ENCODE data around the gene SHROOM3.

DNA sequence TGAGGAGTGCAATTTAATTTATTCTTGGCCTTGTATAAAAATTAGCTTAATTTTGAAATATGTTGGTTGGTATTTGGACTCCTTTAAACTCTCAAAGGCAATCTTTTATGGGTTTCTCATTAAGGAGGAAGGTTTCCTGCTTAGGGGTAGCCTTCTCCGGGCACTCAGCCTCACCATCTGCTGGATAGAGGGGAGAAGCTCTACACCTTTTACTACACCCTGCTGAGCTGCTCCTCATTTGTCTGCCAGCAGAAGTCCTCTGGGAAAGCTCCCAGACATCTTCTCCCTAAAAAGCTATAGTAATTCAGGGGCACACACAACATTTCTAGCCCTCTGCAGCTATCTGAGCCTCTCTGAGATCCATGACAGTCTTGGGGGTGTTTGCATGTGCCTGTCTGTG, 283.8 kb downstream of the SHROOM3 start:
- no peak for TF ChIP-seq POLR2A (IDR thresholded peaks at IDR 0.05)
- TF ChIP-seq, protein P1, sequence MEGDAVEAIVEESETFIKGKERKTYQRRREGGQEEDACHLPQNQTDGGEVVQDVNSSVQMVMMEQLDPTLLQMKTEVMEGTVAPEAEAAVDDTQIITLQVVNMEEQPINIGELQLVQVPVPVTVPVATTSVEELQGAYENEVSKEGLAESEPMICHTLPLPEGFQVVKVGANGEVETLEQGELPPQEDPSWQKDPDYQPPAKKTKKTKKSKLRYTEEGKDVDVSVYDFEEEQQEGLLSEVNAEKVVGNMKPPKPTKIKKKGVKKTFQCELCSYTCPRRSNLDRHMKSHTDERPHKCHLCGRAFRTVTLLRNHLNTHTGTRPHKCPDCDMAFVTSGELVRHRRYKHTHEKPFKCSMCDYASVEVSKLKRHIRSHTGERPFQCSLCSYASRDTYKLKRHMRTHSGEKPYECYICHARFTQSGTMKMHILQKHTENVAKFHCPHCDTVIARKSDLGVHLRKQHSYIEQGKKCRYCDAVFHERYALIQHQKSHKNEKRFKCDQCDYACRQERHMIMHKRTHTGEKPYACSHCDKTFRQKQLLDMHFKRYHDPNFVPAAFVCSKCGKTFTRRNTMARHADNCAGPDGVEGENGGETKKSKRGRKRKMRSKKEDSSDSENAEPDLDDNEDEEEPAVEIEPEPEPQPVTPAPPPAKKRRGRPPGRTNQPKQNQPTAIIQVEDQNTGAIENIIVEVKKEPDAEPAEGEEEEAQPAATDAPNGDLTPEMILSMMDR (IDR thresholded peaks at IDR 0.05), result no peak

All from stomach (tissue), 4 donors.